Measurements from ENCODE around the gene ASPN. TPM values are rescaled to one million over a fixed set of nuclear protein-coding genes. Genes with fewer than 3 reads are reported as not detected.

ASPN gene
- total RNA-seq (2014; rRNA removed; shearing (Covaris generic)) (5.7 and 6.3 TPM in 2 replicates), polyA plus RNA-seq (2016; fragmentation: Nextera tagmentation; extraction: Ambion mirVana) (5.1 and 5.3 TPM in 2 replicates)

GRCh38 chr9:92482329-92482728, at the start of gene ASPN:
Gene ASPN, minus strand, starts transcription at chr9:92482506.
- H4K20me1 ChIP-seq (ENCODE audit: insufficient read depth): no peaks in the 10 kb centered on the region
- H2AFZ ChIP-seq: peak within 1 kb of the TSS; percentile 37; the same call in 1 of the 2 replicates
- peak within 1 kb of the TSS; percentile 34 for H3K27ac ChIP-seq
- no peaks in the 10 kb centered on the region for H3K27me3 ChIP-seq (replicated peaks; ENCODE audit: insufficient read depth)
- H3K79me2 ChIP-seq (ENCODE audit: insufficient read depth): no peaks in the 10 kb centered on the region
- peak; percentile 77 for DNase-seq
- no peaks in the 10 kb centered on the region for H3K9me2 ChIP-seq (ENCODE audit: insufficient read depth)
- H3K9me3 ChIP-seq (ENCODE audit: low read depth): no peaks in the 10 kb centered on the region
- 13 to 15% methylated on average over 3 of the region's 3 CpGs for WGBS, 2 experiments (ENCODE audit: low coverage in 1 of 2, low lambda C conversion rate in 2 of 2, missing lambda C conversion rate in 2 of 2)
- H3K36me3 ChIP-seq (ENCODE audit: low read depth): no peaks in the 10 kb centered on the region
- in situ Hi-C loops (cut with MboI): no loop called here
- H3K4me3 ChIP-seq: peak within 1 kb of the TSS; percentile 33; the same call in 1 of the 2 replicates
- H3K4me1 ChIP-seq (ENCODE audit: insufficient read depth): peaks cover 46% of the 10 kb centered on the region
- TF ChIP-seq EZH2 (IDR thresholded peaks at IDR 0.05; ENCODE audit: insufficient read depth, poor library complexity, severe bottlenecking) (no peak), EZH2phosphoT487 (IDR thresholded peaks at IDR 0.05; ENCODE audit: insufficient read depth, low read depth) (no peak)
- 0 out of 2 replicates have a peak within 1 kb of the TSS, but pooled peaks have one; percentile 5 for H3K9ac ChIP-seq
- peak within 1 kb of the TSS; percentile 63 for H3K4me2 ChIP-seq (ENCODE audit: unreplicated experiment)
- H3F3A ChIP-seq (ENCODE audit: insufficient read depth): peaks cover 28% of the 10 kb centered on the region

DNA sequence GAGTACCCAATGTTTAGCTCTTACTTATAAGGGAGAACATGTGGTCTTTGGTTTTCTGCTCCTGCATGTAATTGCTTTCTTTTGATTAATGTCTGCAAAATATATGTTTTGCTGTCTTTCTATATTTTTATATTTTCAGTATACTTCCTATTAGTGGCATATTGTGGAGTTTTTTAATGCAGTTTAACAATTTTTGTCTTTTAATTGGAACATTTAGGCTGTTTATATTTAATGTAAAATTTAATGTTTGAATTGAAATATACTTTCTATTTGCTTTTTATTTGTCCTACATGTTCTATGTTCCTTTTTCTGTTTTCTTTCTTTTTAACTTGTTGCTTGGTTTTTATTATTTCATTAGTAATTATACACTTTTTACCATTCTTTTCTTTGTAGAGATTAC, 48.6 kb upstream of the ASPN start:
- H3F3A ChIP-seq (ENCODE audit: insufficient read depth): no peaks in the 10 kb centered on the region
- H3K9me2 ChIP-seq (ENCODE audit: insufficient read depth): no peaks in the 10 kb centered on the region
- peaks cover 9% of the 10 kb centered on the region for H3K4me1 ChIP-seq (ENCODE audit: insufficient read depth)
- H3K27ac ChIP-seq: no peak overlapping the region
- H3K4me2 ChIP-seq (ENCODE audit: unreplicated experiment): no peak overlapping the region
- H3K27me3 ChIP-seq (replicated peaks; ENCODE audit: insufficient read depth): no peaks in the 10 kb centered on the region
- no peaks in the 10 kb centered on the region for H4K20me1 ChIP-seq (ENCODE audit: insufficient read depth)
- peaks cover 4% of the 10 kb centered on the region for H3K9me3 ChIP-seq (ENCODE audit: low read depth)
- H3K36me3 ChIP-seq (ENCODE audit: low read depth): no peaks in the 10 kb centered on the region
- DNase-seq: no peak
- H2AFZ ChIP-seq: no peak overlapping the region
- no peak overlapping the region for H3K4me3 ChIP-seq
- H3K79me2 ChIP-seq (ENCODE audit: insufficient read depth): no peaks in the 10 kb centered on the region
- in situ Hi-C loops (cut with MboI): no loop called here
- no peak overlapping the region for H3K9ac ChIP-seq
- TF ChIP-seq EZH2phosphoT487 (IDR thresholded peaks at IDR 0.05; ENCODE audit: insufficient read depth, low read depth) (no peak), EZH2 (IDR thresholded peaks at IDR 0.05; ENCODE audit: insufficient read depth, poor library complexity, severe bottlenecking) (no peak)

- Histone ChIP-seq H3K9ac (no peak overlapping the region), H4K20me1 (ENCODE audit: insufficient read depth) (no peaks in the 10 kb centered on the region), H3K4me2 (ENCODE audit: unreplicated experiment) (no peak overlapping the region), H3K9me2 (ENCODE audit: insufficient read depth) (no peaks in the 10 kb centered on the region), H3K4me1 (ENCODE audit: insufficient read depth) (no peaks in the 10 kb centered on the region), H3K4me3 (no peak overlapping the region), H3K27ac (no peak overlapping the region), H3K36me3 (ENCODE audit: low read depth) (no peaks in the 10 kb centered on the region), H3F3A (ENCODE audit: insufficient read depth) (no peaks in the 10 kb centered on the region), H3K27me3 (replicated peaks; ENCODE audit: insufficient read depth) (no peaks in the 10 kb centered on the region), H2AFZ (no peak overlapping the region), H3K9me3 (ENCODE audit: low read depth) (peaks cover 4% of the 10 kb centered on the region), H3K79me2 (ENCODE audit: insufficient read depth) (no peaks in the 10 kb centered on the region)
- no peak for TF ChIP-seq EZH2phosphoT487 (IDR thresholded peaks at IDR 0.05; ENCODE audit: insufficient read depth, low read depth)
- no peak for TF ChIP-seq EZH2 (IDR thresholded peaks at IDR 0.05; ENCODE audit: insufficient read depth, poor library complexity, severe bottlenecking)
- no peak for DNase-seq
- in situ Hi-C loops (cut with MboI): no loop called here
- WGBS, 2 experiments (ENCODE audit: low coverage in 1 of 2, low lambda C conversion rate in 2 of 2, missing lambda C conversion rate in 2 of 2): 92 to 93% methylated on average over 3 of the region's 3 CpGs
Observed at GRCh38 chr9:92529124-92529523, 46.8 kb upstream of the ASPN start.

GRCh38 chr9:92528522-92528849, 46.2 kb upstream of the ASPN start:
- DNase-seq: no peak
- Histone ChIP-seq H3K4me3 (no peak overlapping the region), H3K9me2 (ENCODE audit: insufficient read depth) (no peaks in the 10 kb centered on the region), H3K9me3 (ENCODE audit: low read depth) (peaks cover 4% of the 10 kb centered on the region), H3K27ac (no peak overlapping the region), H2AFZ (no peak overlapping the region), H4K20me1 (ENCODE audit: insufficient read depth) (no peaks in the 10 kb centered on the region), H3K79me2 (ENCODE audit: insufficient read depth) (no peaks in the 10 kb centered on the region), H3K9ac (no peak overlapping the region), H3K4me2 (ENCODE audit: unreplicated experiment) (no peak overlapping the region), H3K4me1 (ENCODE audit: insufficient read depth) (no peaks in the 10 kb centered on the region), H3K36me3 (ENCODE audit: low read depth) (no peaks in the 10 kb centered on the region), H3K27me3 (replicated peaks; ENCODE audit: insufficient read depth) (no peaks in the 10 kb centered on the region), H3F3A (ENCODE audit: insufficient read depth) (no peaks in the 10 kb centered on the region)
- in situ Hi-C loops (cut with MboI): no loop called here
- 95 to 97% methylated on average over 1 of the region's 1 CpG for WGBS, 2 experiments (ENCODE audit: low coverage in 1 of 2, low lambda C conversion rate in 2 of 2, missing lambda C conversion rate in 2 of 2)
- TF ChIP-seq EZH2 (IDR thresholded peaks at IDR 0.05; ENCODE audit: insufficient read depth, poor library complexity, severe bottlenecking) (no peak), EZH2phosphoT487 (IDR thresholded peaks at IDR 0.05; ENCODE audit: insufficient read depth, low read depth) (no peak)

Measured in GM23248 (cell line).